CD4-positive, CD25-positive, alpha-beta regulatory T cell (primary cell): ENCODE measurements around the gene PARL. TPM values are rescaled to one million over a fixed set of nuclear protein-coding genes. Genes with fewer than 3 reads are reported as not detected.

ENCODE experiments used
- ATAC-seq, 2 donors: fragments of 150-1000 bp; cut with Tn5 transposase; one replicate each; pipeline ENCODE4 v1.10.0; 2021; ENCODE audit warnings: low read depth in 2 of 2, moderate number of reproducible peaks in 2 of 2, moderate library complexity in 1 of 2
- DNase-seq, 3 donors: peaks; one replicate each; pipeline versions ENCODE4 v3.0.0 to v3.0.0-alpha.2; 2012 to 2022; ENCODE audit warnings: mixed read lengths in 1 of 3
- H3K27ac ChIP-seq: one replicate; pipeline ENCODE4 v1.7.0; 2013; ENCODE audit warnings: mild to moderate bottlenecking, low read length; ENCODE audit not compliant: insufficient read depth, poor library complexity, severe bottlenecking
- H3K27me3 ChIP-seq: one replicate; pipeline ENCODE4 v1.7.0; 2013; ENCODE audit warnings: low read length; ENCODE audit not compliant: control insufficient read depth, insufficient read depth
- H3K36me3 ChIP-seq: one replicate; pipeline ENCODE4 v1.7.0; 2013; ENCODE audit warnings: mild to moderate bottlenecking, low read length, moderate library complexity; ENCODE audit not compliant: control insufficient read depth, insufficient read depth
- H3K4me1 ChIP-seq: 2 replicates; pipeline ENCODE4 v1.7.0; 2013; ENCODE audit warnings: mild to moderate bottlenecking, low read length; ENCODE audit not compliant: insufficient read depth, control insufficient read depth, poor library complexity, severe bottlenecking
- H3K4me3 ChIP-seq: one replicate; pipeline ENCODE4 v1.7.0; 2013; ENCODE audit warnings: low read depth, mild to moderate bottlenecking, low read length, moderate library complexity
- H3K9me3 ChIP-seq, 2 experiments: 1 replicate in 1 of 2; 2 replicates in 1 of 2; pipeline ENCODE4 v1.7.0; 2013; ENCODE audit warnings: low read length in 2 of 2, mild to moderate bottlenecking in 1 of 2, moderate library complexity in 1 of 2; ENCODE audit not compliant: control insufficient read depth in 2 of 2
- H3K27ac Mint-ChIP-seq, 3 donors: one replicate each; pipeline ENCODE4 v1.8.0; 2020 to 2022; ENCODE audit warnings: mild to moderate bottlenecking in 3 of 3, mixed read lengths in 3 of 3, moderate library complexity in 2 of 3
- H3K27me3 Mint-ChIP-seq: one replicate; pipeline ENCODE4 v1.8.0; 2022; ENCODE audit warnings: mild to moderate bottlenecking, mixed read lengths
- H3K36me3 Mint-ChIP-seq: one replicate; pipeline ENCODE4 v1.8.0; 2020; ENCODE audit warnings: mixed read lengths
- H3K4me1 Mint-ChIP-seq, 4 donors: one replicate each; pipeline ENCODE4 v1.8.0; 2020 to 2022; ENCODE audit warnings: mixed read lengths in 4 of 4, mild to moderate bottlenecking in 1 of 4
- H3K4me3 Mint-ChIP-seq, 4 donors: one replicate each; pipeline ENCODE4 v1.8.0; 2020 to 2022; ENCODE audit warnings: mild to moderate bottlenecking in 4 of 4, mixed read lengths in 4 of 4, moderate library complexity in 3 of 4
- H3K9me3 Mint-ChIP-seq, 7 donors: one replicate each; pipeline ENCODE4 v1.8.0; 2020 to 2022; ENCODE audit warnings: mixed read lengths in 7 of 7, mild to moderate bottlenecking in 3 of 7, moderate library complexity in 2 of 7
- polyA plus RNA-seq, 4 donors: library from polyadenylated mRNA; unstranded; fragments of 300-500 nt; fragmentation: Illumina TruSeq; gene quantifications; one replicate each; pipeline ENCODE4 v1.2.3, GENCODE V29; 2021
- total RNA-seq: library from RNA; stranded (reverse); gene quantifications from one replicate; pipeline ENCODE4 v1.2.3, GENCODE V29; 2022

The PARL gene
- total and polyA plus RNA-seq, 5 donors from 2014 or later: 45.6 to 119 (median 116) TPM

GRCh38 chr3:183921096-183921495 is 36.4 kb upstream of the PARL start:
- H3K27ac ChIP-seq: no peak overlapping the region
- no peak overlapping the region for H3K27ac Mint-ChIP-seq
- no peak overlapping the region for H3K4me3 ChIP-seq
- DNase-seq (no peak), ATAC-seq (no peak)
- H3K27me3 ChIP-seq: no peaks in the 10 kb centered on the region
- no peaks in the 10 kb centered on the region for H3K9me3 Mint-ChIP-seq
- no peaks in the 10 kb centered on the region for H3K9me3 ChIP-seq
- H3K36me3 ChIP-seq: peaks cover 12% of the 10 kb centered on the region
- no peaks in the 10 kb centered on the region for H3K27me3 Mint-ChIP-seq
- H3K36me3 Mint-ChIP-seq: peaks cover 38% of the 10 kb centered on the region
- no peaks in the 10 kb centered on the region for H3K4me1 Mint-ChIP-seq
- no peaks in the 10 kb centered on the region for H3K4me1 ChIP-seq
- H3K4me3 Mint-ChIP-seq: no peak overlapping the region

GRCh38 chr3:183920416-183920815 is 35.7 kb upstream of the PARL start:
- no peaks in the 10 kb centered on the region for H3K9me3 ChIP-seq
- DNase-seq (no peak), ATAC-seq (no peak)
- Mint-ChIP-seq H3K4me3 (no peak overlapping the region), H3K4me1 (no peaks in the 10 kb centered on the region), H3K27me3 (no peaks in the 10 kb centered on the region), H3K27ac (no peak overlapping the region), H3K9me3 (no peaks in the 10 kb centered on the region), H3K36me3 (peaks cover 38% of the 10 kb centered on the region)
- H3K4me1 ChIP-seq: no peaks in the 10 kb centered on the region
- no peak overlapping the region for H3K27ac ChIP-seq
- H3K27me3 ChIP-seq: no peaks in the 10 kb centered on the region
- peaks cover 11% of the 10 kb centered on the region for H3K36me3 ChIP-seq
- H3K4me3 ChIP-seq: no peak overlapping the region

GRCh38 chr3:183918178-183918577 is 33.5 kb upstream of the PARL start:
- Mint-ChIP-seq H3K36me3 (peaks cover 25% of the 10 kb centered on the region), H3K27me3 (no peaks in the 10 kb centered on the region), H3K4me1 (no peaks in the 10 kb centered on the region), H3K9me3 (no peaks in the 10 kb centered on the region), H3K27ac (no peak overlapping the region), H3K4me3 (no peak overlapping the region)
- H3K27me3 ChIP-seq: no peaks in the 10 kb centered on the region
- no peak overlapping the region for H3K27ac ChIP-seq
- H3K4me1 ChIP-seq: no peaks in the 10 kb centered on the region
- DNase-seq: no peak
- no peaks in the 10 kb centered on the region for H3K9me3 ChIP-seq
- no peak overlapping the region for H3K4me3 ChIP-seq
- no peak for ATAC-seq
- H3K36me3 ChIP-seq: peaks cover 4% of the 10 kb centered on the region

- no peaks in the 10 kb centered on the region for H3K27me3 ChIP-seq
- no peaks in the 10 kb centered on the region for H3K4me1 ChIP-seq
- Mint-ChIP-seq H3K27ac (no peak overlapping the region), H3K9me3 (no peaks in the 10 kb centered on the region), H3K27me3 (no peaks in the 10 kb centered on the region), H3K4me1 (no peaks in the 10 kb centered on the region), H3K36me3 (peaks cover 21% of the 10 kb centered on the region), H3K4me3 (no peak overlapping the region)
- no peaks in the 10 kb centered on the region for H3K9me3 ChIP-seq
- ATAC-seq (no peak), DNase-seq (no peak)
- H3K36me3 ChIP-seq: no peaks in the 10 kb centered on the region
- no peak overlapping the region for H3K4me3 ChIP-seq
- H3K27ac ChIP-seq: no peak overlapping the region
Measured at GRCh38 chr3:183917776-183918175, 33.1 kb upstream of the PARL start.

GRCh38 chr3:183914856-183915255 is 30.2 kb upstream of the PARL start:
- Histone ChIP-seq H3K9me3 (no peaks in the 10 kb centered on the region), H3K27me3 (no peaks in the 10 kb centered on the region), H3K27ac (no peak overlapping the region), H3K36me3 (no peaks in the 10 kb centered on the region), H3K4me1 (no peaks in the 10 kb centered on the region), H3K4me3 (no peak overlapping the region)
- H3K4me1 Mint-ChIP-seq: no peaks in the 10 kb centered on the region
- H3K36me3 Mint-ChIP-seq: peaks cover under 1% of the 10 kb centered on the region
- ATAC-seq (no peak), DNase-seq (no peak)
- H3K27ac Mint-ChIP-seq: peak overlapping the region in 1 of 3 donors; percentile 74
- no peak overlapping the region for H3K4me3 Mint-ChIP-seq
- no peaks in the 10 kb centered on the region for H3K9me3 Mint-ChIP-seq
- no peaks in the 10 kb centered on the region for H3K27me3 Mint-ChIP-seq

- Histone ChIP-seq H3K36me3 (no peaks in the 10 kb centered on the region), H3K4me3 (no peak overlapping the region), H3K9me3 (no peaks in the 10 kb centered on the region), H3K27me3 (no peaks in the 10 kb centered on the region), H3K27ac (no peak overlapping the region), H3K4me1 (no peaks in the 10 kb centered on the region)
- Mint-ChIP-seq H3K36me3 (no peaks in the 10 kb centered on the region), H3K27ac (no peak overlapping the region), H3K4me3 (no peak overlapping the region), H3K9me3 (no peaks in the 10 kb centered on the region), H3K4me1 (no peaks in the 10 kb centered on the region), H3K27me3 (no peaks in the 10 kb centered on the region)
- no peak for DNase-seq
- ATAC-seq: no peak
Measured at GRCh38 chr3:183913580-183913920, 28.9 kb upstream of the PARL start.

GRCh38 chr3:183912895-183913579 is 28.4 kb upstream of the PARL start:
- Mint-ChIP-seq H3K36me3 (no peaks in the 10 kb centered on the region), H3K4me1 (no peaks in the 10 kb centered on the region), H3K27ac (no peak overlapping the region), H3K4me3 (no peak overlapping the region), H3K9me3 (no peaks in the 10 kb centered on the region), H3K27me3 (no peaks in the 10 kb centered on the region)
- Histone ChIP-seq H3K27ac (no peak overlapping the region), H3K27me3 (no peaks in the 10 kb centered on the region), H3K4me3 (no peak overlapping the region), H3K36me3 (no peaks in the 10 kb centered on the region), H3K9me3 (no peaks in the 10 kb centered on the region), H3K4me1 (no peaks in the 10 kb centered on the region)
- no peak for DNase-seq
- ATAC-seq: no peak

- Mint-ChIP-seq H3K27me3 (no peaks in the 10 kb centered on the region), H3K4me3 (no peak overlapping the region), H3K36me3 (no peaks in the 10 kb centered on the region), H3K27ac (no peak overlapping the region), H3K4me1 (no peaks in the 10 kb centered on the region), H3K9me3 (no peaks in the 10 kb centered on the region)
- H3K4me3 ChIP-seq: no peak overlapping the region
- no peak overlapping the region for H3K27ac ChIP-seq
- no peaks in the 10 kb centered on the region for H3K9me3 ChIP-seq
- DNase-seq (no peak), ATAC-seq (no peak)
- H3K36me3 ChIP-seq: no peaks in the 10 kb centered on the region
- H3K4me1 ChIP-seq: no peaks in the 10 kb centered on the region
- H3K27me3 ChIP-seq: no peaks in the 10 kb centered on the region
Measured at GRCh38 chr3:183911763-183912506, 27.3 kb upstream of the PARL start.
